HG02840 (cell line): ENCODE results near the gene CABP7.

ENCODE experiments used
- ATAC-seq: cut with Tn5 transposase; IDR thresholded peaks from one replicate; pipeline ENCODE4 v1.9.1; 2021; ENCODE audit warnings: mild to moderate bottlenecking, moderate library complexity, moderate number of reproducible peaks; ENCODE audit not compliant: unreplicated experiment, low FRiP score

CABP7 gene

DNA sequence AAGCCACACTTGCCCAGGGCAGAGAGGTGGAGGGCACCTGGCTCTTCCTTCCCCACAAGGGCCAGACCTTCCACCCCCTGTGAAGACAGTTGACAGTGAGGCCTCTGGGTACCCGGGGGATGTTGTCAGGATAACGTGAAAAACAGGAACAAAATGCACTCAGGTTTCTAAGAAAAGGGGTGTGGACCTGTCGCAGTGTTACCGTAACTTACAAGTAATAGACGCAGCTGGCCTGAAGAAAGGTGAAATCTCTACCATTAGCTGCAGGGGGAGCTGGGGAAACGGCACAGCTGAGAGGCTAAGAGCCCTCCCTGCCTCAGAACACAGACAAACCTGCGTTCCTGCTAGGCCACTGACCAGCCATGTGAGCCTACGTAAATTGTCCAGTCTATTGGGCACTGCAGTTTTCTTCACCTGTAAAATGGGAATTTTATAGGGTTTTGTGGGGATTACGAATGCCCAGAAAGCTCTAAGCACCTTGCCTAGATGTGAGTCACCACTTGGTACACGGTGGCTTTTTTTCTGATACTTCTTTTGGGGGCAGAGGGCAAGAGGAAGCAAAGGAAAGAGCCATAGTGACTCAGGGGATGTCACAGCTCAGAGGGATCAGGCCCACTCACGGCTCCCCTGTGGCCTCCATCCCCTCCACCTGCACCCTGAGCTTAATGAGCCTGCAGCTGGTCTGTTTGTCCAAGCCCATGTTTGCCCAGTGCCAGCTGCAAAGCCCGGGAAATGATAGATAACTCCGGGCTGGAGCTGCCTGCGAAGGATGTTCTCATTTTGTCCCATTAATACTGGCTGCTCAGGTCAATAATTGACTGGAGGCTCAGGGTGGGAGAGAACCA lies 18.4 kb upstream of the CABP7 start:
- no peak for ATAC-seq

DNA sequence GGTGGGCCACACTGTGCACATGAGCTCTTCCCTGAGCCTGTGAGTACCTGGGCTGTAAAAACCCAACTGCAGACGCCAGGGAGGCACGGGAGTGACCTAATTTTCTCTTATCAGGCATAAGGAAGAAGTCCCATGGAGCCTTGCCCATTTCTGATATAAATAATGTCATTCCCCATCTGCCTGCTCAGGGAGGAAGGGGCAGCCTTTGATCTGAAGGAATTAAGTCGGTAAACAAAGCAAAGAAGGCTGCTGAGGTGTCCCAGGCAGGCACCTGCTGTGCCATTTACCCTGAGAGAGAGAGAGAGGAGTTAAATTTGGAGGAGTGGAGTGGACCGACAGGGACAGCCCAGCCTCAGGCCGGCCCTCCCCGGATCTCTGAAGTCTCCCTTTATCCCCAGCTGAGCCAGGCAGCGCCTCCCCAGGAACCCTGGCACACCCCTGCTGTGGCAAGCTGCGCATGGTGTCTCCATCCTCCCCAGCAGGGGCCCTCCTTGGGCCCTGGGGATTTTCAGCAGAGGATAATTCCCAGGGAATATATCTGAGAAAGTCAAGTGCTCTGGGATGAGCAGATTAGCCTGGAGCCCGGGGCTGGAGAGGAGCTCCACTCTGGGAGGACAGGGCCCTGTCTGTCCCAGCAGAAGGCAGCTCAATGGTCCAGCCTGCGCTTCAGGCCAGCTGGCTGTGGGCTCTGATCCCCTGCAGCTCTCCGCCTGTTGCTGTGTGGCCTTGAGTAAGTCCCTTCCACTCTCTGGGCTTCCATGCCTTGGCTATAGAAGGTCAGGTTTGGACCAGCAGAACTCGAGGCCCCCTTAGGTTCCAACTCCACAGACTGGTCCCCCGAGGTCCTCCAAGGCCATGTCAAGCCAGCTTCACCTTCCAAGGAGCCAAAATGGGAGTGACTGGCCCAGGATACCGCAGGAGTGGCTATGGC lies 17.5 kb upstream of the CABP7 start:
- ATAC-seq, result no peak

DNA sequence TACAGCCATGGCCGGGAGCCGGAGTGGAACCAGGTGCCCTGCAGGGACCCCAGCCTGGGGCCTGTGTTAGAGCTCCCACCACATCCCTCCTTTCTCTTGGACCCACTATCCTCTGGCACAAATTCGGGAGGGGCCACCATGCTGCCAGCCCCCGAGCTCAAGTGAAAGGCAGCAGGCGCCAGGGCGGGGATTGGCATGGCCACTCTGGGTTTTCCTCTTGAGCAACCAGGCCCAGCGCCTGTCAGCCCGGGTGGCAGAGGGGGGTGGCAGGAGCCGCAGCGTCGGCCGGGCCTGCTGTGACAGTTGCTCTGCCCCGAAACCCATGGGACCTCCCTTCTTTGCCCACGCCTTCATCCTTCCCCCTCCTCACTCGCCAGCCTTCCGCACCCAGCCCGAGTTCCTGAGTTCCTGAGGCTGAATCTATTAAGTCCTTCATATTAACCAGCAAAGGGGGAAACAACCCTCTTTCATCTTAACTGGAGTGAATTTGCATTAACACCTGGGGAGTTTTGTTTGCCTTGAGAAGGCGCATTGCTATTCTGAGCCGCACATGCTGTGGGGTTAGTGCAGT lies 16.8 kb upstream of the CABP7 start:
- no peak for ATAC-seq

DNA sequence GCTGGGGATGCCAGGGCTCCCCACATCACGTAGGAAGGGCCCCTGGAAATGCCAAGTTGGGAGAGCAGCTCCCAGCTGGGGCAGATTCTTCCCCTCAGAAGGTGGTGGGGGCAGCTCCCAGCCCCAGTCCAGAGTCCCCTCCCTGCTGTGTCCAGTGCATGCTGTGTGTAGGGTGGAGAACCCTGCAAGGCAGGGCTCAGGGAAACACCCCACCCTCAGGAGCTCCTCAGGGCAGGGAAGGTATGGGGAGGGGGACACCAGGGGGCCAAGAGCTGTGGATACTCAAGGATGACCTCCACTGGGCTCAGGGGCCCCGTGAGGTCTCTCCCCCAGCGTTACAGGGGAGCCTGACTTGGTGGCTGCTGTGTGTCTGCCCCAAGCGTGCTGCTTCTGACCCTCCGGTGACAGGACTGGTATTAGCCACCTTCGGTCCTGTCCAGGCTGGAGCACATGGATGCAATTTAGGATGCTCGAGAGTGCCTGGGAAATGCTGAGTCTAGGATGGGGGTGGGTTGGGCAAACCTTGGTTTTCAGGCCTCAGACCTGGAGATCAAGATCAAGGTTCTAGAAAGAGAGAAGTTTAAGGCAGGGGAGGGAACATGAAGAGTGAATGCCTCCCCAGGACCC lies 16.1 kb upstream of the CABP7 start:
- no peak for ATAC-seq

DNA sequence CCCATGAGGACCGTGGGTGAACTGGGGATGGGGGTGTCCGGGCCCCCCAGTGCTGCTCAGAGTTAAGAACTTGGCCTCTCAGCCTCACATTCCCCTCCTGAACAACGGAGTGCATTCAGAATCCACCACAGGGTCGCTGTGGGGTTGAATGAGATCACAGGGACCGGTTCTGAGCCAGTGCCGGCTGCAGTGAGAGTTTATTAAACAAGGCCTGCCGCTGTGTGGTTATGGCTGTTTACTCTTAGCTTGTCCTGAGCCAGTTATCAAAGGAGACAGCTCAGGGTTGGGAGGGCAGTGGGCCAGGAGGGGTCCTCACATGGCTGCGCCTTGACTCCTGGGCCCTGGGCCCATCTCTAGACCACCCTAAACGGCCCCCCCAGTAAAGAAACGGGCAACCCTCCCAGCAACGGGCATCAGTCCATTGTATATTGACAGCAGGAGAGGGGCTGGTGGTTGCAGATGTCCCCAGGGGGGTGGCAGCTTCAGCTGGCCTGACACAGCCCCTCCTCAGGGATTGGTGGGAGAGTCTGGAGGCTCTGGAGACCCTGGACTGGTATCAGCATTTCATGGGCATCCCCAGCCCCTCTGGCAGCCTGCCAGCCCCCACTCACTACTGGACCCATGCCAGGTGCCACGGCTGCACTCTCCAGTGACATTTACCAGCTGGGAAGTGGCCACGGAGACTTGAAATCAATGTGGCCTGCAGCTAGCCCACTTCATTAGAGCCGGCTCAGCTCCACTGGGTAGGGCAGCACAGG lies 15.1 kb upstream of the CABP7 start:
- ATAC-seq, result no peak

DNA sequence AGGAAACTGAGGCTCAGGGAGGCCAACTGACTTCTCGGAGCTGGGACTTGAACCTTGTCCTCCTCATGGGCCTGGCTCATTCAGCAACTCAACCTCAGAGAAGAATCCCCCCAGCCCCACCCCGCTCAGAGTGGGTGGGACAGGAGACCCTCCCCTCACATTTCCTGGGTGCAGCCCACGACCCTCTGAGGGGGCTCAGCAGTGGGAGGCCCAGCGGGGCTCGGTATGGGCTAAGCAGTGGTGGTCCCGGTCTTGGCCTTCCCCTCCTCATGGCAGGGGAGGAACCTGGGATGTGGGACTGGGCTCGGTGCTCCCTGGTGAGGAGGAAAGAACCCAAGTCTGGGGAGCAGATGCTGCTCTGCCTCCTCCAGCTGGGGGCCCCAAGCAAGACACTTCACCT lies 14.2 kb upstream of the CABP7 start:
- ATAC-seq, result no peak

DNA sequence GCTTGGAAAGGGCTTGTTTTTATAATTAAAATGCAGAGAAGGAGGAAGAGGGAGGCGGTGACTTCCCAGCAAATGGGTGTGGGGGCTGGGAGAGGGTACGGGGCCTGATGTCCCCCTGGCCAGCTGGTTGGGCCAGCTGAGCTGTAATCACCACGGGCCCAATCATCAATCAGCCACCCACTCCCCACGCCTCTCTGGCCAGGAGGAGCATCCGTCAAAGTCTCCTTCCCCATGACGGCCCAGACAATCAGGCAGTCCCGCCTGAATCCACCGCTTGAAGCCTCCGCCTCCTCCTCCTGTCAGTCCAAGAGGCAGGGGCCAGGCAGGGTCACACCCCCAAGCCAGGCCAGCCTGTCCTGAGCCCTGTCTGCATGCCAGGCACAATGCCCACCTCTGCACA lies 13.3 kb upstream of the CABP7 start:
- no peak for ATAC-seq

DNA sequence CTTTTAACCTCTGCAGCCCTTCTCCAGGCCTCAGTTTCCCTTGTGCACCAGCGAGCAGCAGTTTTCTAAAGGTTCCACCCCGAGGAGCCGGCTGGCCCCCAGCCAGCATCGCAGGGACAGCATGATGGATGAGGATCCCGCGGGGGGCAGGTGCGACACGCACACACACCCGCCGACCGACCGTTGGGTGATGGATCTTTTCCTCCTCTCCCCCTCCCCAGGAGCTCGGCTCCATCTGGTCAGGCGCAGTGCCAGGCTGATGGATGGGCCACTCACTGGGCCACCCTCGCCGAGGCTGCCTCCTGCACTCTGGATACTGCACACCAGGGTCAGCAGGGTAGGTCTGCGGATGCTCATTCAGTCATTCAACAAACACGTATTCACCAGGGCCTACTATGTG lies 12.8 kb upstream of the CABP7 start:
- ATAC-seq, result no peak

DNA sequence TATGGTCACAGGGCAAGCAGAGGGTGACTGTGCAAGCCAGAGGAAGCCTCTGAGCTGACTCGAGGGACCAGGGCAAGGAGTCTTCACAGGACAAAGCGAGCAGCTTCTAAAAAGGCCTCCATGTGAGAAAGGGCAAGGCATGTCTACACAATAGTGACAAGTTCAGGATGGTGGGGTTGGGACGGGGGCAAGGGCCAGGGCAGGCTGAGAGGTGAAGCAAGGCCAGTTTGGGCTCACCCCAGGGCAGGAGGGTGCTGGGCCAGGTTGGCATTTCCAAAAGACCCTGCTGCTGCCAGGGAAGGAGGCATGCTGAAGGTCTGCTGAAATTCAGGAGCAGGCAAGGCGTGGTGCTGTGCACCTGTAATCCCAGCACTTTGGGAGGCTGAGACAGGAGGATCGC lies 12.3 kb upstream of the CABP7 start:
- no peak for ATAC-seq

DNA sequence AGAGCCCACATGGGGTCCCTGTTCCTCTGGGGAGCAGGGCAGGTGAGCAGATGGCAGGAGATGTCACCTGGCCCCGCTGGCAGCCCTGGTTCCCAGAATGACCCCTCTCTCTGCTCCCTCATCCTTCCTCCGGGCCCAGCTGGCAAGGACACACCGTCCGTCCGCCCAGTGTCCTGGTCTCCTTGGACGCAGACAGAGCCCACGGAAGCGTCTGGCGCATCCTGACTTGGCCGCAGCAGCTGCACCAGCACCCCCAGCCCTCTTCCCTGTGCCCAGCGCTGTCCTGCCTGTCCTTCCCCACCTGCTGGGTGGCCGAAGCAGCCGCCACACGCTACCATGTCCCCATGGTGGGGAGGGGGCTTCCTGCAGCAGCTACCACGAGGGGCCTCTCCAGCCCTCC lies 9.6 kb upstream of the CABP7 start:
- ATAC-seq, result no peak

DNA sequence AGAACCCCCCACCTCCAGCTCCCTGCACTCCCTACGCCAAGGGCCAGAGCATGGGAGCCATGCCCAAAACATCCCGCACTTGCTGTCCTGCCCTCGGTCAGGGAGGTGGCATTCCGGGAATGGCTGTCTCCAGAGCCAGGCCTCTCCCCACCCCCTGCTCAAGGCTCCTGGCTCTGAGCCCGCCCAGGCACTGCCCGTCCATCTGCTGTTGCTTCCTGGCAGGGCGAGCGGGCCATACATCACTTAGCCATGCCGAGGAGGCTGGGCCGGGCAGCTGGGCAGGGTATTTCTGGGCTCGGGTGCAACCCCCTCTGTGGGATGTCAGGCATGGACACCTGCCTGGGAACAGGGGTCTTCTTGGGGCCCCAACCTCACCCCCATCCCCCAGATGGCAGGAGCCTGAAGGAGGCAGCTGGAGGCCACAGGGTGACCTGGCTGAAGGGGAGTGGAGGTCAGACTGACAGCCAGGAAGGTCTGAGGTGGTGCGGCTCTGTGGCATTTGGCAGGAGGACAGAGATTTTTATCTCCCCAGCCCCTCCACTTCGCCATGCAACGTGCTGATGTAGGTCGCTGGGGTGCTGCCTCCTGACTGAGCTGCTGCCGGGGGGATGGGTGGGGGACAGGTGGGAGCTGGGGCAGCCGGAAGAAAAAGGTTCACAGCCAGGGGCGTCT lies 8.7 kb upstream of the CABP7 start:
- no peak for ATAC-seq

DNA sequence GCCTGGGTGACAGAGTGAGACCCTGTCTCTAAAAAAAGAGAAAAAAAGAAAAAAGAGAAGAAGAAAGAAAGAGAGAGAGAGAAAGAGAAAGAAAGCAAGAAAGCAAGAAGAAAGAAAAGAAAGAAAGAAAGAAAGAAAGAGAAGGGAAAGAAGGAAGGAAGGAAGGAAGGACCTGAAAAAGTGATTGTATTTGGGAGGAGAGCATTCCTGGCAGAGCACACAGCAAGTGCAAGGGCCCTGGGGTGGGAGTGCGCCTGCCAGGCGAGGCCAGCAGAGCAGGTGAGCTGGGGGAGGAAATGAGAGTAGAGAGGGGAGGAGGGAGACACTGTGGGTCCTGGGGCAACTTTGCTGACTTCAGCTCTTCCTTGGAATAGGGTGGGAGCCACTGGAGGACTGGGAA lies 7.7 kb upstream of the CABP7 start:
- ATAC-seq, result no peak

DNA sequence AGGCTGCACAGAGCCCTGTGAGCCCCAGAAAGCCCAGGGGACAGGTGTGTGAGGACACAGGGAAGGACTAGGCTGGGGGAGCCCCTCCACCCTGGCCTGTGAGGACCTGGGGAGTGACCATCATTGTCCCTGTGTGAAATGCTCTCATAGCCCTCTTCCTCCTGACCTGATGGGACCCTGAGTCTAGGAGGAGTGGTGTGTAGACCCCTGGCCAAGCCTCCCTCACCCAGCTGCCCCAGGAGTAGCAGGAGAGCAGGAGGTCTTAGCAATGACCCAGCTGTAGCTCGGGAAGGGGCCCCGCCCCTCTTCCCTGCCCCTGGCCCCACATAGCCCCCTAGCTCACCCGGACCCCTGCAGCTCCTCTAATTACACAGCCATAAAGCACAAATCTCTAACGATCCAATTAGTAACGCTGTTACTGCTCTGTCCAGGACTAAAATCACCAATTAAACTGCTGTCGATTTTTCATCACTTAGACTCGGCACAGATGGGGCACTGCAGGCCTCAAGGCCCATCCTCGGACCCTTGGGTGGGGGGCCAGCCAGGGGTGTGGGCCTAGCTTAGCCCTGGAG lies 6.6 kb upstream of the CABP7 start:
- ATAC-seq, result no peak

DNA sequence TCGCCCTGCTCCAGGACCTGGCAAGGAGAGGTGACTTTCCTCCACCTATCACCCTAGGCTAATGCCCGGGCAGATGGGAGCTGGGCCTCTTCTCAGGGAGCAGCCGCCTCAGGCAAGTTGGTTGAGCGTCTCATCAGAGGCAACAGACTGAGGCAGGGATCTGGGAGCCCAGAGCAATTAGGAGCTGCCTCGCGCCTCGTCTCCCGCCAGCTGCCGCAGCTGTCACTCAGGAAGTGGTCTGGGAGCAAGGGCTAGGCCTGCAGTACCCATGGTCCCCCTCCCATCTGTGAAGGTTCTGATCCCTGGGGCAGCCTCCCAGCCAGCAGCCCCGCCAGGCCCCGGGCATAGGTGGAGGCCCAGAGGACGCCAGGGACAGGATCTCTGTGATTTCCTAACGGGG lies 4.6 kb upstream of the CABP7 start:
- ATAC-seq, result no peak

DNA sequence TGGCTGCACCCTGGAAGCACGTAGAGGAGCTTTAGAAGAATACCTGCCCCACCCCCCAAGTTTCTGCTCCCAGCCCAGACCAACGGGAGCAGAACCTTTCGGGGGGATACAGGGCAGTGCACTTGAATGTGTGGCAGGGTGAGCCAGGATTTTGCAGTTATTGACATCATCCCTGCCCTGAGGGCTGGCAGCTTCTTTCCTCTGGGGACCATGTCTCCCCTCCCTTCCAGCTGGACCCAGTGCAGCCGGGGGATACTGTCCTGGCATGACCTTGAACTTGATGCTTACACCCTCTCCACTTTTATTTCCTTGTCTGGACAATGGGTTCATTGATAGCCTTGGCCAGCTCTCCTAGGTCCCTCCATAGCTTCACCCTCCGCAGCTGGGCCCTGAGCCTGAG lies 4.1 kb upstream of the CABP7 start:
- ATAC-seq, result no peak

DNA sequence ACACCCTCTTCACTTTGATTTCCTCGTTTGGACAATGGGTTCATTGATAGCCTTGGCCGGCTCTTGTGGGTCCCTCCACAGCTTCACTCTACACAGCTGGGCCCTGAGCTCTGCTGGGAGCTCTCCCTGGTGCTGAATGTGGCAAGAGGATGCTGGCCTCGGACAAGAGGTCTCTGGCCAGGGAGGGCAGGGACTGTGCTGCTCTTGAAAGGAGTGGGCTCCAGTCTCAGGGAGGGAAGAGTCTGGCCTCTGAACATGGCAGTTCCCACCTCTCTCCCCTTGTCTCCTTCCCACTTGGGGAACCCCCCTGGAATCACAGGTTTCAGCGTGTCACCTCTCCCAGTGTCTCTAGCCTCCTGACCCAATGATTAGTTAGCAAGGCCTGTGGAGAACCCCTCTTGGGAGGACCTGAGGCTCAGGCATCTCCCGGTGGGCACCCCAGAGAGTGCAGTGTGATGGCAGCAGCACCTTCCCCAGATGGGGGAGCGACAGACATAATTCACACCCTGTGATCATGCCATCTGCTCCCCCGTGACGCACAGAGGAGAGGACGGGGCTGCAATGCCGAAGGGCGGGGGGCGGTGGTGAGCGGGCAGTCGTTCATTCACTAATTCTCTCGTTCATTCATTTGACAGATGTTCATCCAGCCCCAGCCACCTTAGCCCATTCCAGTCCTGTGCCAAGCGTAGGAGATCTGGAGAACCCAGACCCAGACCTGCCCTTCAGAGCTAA lies 2.8 kb upstream of the CABP7 start:
- ATAC-seq, result no peak

DNA sequence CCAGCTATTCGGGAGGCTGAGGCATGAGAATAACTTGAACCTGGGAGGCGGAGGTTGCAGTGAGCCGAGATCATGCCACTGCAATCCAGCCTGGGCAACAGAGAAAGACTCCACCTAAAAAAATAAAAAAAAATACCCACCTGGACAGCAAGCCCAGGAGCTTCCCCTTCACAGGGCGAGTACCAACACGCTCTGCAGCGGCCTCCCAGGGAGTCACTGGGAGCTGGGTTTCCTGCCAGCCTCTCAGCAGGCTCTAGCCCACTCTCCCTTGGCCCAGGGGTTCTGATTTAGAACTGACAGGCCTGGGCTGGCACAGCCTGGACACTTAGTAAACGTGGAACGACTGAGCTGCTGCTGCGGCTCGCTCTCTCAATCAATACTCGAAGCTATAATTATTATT lies 2.0 kb upstream of the CABP7 start:
- no peak for ATAC-seq
